ENCODE data around the gene GLDC.
"Not testable (repeated sequence)": the region's sequence is repeated elsewhere in the genome, so short reads cannot be mapped to it uniquely, and the experiment has no call there.

Gene GLDC

DNA sequence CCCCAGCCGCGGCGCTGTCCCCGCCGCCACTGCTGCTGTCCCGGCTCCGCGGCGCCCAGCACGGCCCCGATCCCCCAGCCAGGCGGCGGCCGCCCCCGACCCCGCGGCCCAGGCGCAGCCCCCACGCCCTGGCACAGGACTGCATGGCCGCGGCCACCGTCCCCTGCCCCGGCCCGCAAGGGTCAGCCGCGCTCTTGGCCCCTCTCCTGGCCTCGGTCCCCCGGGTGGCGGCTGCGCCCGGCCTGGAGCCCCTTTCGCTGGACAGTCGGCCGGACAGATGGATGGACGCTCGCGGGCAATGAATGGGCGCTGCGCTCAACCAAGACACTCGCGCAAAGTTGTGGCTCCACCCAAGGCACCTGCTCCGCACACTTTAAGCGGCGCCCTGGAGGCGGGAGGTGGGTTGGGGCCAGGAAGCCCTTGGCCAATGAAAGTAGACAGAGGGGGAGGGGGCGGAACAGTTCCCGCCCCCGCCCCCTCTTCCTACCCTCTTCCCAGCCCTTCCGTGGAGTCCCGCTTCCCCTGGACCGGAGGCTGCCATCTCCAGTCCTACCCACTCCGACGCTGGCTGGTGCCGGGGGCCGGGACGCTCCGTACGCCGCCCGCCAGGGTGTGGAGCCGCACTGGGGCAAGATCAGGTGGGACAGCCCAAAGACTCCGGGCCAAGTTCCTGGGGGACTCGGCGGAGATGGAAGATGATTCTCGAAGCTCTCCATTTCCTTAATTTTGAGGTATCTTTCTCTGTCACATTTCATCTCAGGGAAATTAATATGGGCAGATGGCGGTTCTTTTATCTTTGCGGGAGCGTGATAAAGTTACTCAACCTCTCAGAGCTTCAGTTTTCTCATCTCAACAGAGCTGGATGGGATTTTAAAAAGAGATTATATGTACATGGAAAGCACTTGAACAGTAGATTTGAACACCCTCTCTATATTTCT is at the start of gene GLDC:
TSS of gene GLDC (minus strand) at position 375 of the 938 bp plus-strand sequence. CDS start at position 145, 230 bp downstream.
- DNase-seq (ENCODE audit: low read depth, low spot score), result no peak

GRCh38 chr9:6692881-6693361 is 47.4 kb upstream of the GLDC start:
- no peak for DNase-seq (ENCODE audit: low read depth, low spot score)

GRCh38 chr9:6692433-6692832 is 46.9 kb upstream of the GLDC start:
- DNase-seq (ENCODE audit: low read depth, low spot score), result no peak

- not testable (repeated sequence) for DNase-seq (ENCODE audit: low read depth, low spot score)
Measured at GRCh38 chr9:6690675-6691070, 45.1 kb upstream of the GLDC start.

- no peak for DNase-seq (ENCODE audit: low read depth, low spot score)
Measured at GRCh38 chr9:6689893-6690674, 44.6 kb upstream of the GLDC start.

DNA sequence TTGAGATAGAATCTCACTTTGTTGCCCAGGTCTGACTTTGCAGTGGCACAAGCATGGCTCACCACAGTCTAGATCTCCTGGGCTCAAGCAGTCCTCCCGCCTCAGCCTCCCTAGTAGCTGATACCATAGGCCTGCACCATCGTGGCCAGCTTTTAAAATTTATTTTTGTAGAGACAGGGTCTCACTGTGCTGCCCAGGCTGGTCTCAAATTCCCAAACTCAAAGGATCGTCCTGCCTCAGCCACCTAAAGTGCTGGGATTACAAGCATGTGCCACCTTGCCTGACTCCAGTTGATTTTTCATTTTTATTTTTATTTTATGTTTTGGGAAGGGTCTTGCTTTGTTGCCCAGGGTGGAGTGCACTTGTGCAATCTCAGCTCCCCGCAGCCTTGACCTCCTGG is 41.7 kb upstream of the GLDC start:
- DNase-seq (ENCODE audit: low read depth, low spot score), result no peak

DNA sequence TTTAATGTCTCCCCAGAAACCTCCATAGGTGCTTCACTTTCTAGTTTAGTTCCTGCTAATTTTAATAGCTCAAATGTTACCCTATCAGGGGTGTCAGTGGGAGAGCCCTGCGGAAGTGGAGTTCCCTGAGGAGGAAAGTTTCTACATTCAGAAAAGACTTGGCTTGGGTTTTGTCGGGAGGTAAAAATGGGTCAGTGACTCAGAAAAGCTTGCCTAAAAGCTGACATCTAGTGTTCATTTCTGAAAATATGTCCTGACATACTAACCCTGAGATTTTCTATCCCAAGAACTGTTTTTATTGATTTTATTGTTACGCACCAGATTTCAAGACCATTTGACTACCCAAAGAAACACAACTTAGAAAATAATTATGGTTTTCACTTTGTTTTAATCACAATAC is 40.9 kb upstream of the GLDC start:
- no peak for DNase-seq (ENCODE audit: low read depth, low spot score)

GRCh38 chr9:6681957-6682501 is 36.5 kb upstream of the GLDC start:
- DNase-seq (ENCODE audit: low read depth, low spot score), result no peak

- DNase-seq (ENCODE audit: low read depth, low spot score), result peak; percentile 83
Measured at GRCh38 chr9:6681147-6681956, 35.8 kb upstream of the GLDC start.

- no peak for DNase-seq (ENCODE audit: low read depth, low spot score)
Measured at GRCh38 chr9:6680797-6681146, 35.2 kb upstream of the GLDC start.

- DNase-seq (ENCODE audit: low read depth, low spot score), result no peak
Measured at GRCh38 chr9:6677803-6678202, 32.3 kb upstream of the GLDC start.

- no peak for DNase-seq (ENCODE audit: low read depth, low spot score)
Measured at GRCh38 chr9:6676254-6676921, 30.9 kb upstream of the GLDC start.

- DNase-seq (ENCODE audit: low read depth, low spot score), result no peak
Measured at GRCh38 chr9:6675268-6675667, 29.7 kb upstream of the GLDC start.

- no peak for DNase-seq (ENCODE audit: low read depth, low spot score)
Measured at GRCh38 chr9:6673326-6674025, 27.9 kb upstream of the GLDC start.

GRCh38 chr9:6672118-6672517 is 26.6 kb upstream of the GLDC start:
- no peak for DNase-seq (ENCODE audit: low read depth, low spot score)

DNA sequence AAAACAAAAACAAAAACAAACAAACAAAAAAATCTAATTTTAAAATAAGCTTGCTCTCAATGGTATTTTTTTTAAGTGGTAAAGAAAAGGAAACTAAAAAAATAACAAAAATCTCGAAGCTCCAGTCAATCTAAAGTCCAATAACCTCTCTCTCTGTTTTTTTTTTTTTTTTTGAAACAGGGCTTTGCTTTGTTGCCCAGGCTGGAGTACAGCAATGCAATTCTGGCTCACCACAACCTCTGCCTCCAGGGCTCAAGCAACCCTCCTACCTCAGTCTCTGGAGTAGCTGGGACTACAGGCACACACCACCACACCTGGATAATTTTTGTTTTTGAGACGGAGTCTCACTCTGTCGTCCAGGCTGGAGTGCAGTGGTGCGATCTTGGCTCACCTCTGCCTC is 25.9 kb upstream of the GLDC start:
- no peak for DNase-seq (ENCODE audit: low read depth, low spot score)

DNA sequence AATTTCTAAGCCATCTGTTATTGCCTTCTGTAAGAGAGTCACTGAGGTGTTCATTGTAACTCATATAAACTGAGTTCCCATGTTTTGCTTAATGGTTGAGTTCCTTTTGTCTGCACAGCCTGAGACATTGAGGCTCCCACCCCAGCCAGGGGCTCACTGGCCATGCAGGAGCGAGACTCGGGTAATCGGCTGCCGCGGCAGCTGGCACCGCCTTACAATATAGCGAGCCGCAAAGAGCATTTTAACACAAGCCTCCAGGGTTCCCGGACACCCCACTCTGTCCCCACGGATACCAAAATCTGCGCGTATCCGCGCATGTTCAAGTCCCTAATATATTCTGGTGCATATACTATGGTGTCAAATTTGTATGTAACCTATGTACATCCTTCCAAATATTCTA is 24.4 kb upstream of the GLDC start:
- DNase-seq (ENCODE audit: low read depth, low spot score), result no peak

GRCh38 chr9:6667633-6668280 is 22.2 kb upstream of the GLDC start:
- DNase-seq (ENCODE audit: low read depth, low spot score), result no peak

- DNase-seq (ENCODE audit: low read depth, low spot score), result no peak
Measured at GRCh38 chr9:6667080-6667479, 21.6 kb upstream of the GLDC start.

DNA sequence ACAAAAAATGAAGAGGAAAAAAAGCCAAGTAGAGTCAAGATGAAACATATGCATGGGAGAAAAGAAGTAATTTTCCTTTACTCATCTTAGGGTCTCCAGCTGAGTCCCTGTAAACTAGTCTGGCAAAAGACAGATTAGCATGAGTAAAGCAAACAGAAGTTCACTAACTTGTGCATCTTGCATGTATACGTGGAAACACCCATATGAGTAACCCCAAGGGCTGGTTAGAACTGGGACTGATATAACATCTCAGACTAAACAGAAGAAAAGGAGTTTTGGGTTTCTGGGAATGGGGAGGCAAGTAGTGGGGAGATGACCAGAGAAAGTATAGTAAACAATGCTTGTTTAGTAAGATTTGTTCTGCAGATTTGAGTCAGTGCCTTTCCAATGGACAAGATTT is 20.1 kb upstream of the GLDC start:
- DNase-seq (ENCODE audit: low read depth, low spot score), result no peak
